ENCODE measurements around the gene GPR171.

Gene GPR171

GRCh38 chr3:151213881-151214280 is 10.9 kb upstream of the GPR171 start:
- TF ChIP-seq, protein P1, sequence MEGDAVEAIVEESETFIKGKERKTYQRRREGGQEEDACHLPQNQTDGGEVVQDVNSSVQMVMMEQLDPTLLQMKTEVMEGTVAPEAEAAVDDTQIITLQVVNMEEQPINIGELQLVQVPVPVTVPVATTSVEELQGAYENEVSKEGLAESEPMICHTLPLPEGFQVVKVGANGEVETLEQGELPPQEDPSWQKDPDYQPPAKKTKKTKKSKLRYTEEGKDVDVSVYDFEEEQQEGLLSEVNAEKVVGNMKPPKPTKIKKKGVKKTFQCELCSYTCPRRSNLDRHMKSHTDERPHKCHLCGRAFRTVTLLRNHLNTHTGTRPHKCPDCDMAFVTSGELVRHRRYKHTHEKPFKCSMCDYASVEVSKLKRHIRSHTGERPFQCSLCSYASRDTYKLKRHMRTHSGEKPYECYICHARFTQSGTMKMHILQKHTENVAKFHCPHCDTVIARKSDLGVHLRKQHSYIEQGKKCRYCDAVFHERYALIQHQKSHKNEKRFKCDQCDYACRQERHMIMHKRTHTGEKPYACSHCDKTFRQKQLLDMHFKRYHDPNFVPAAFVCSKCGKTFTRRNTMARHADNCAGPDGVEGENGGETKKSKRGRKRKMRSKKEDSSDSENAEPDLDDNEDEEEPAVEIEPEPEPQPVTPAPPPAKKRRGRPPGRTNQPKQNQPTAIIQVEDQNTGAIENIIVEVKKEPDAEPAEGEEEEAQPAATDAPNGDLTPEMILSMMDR (IDR thresholded peaks at IDR 0.05; ENCODE audit: insufficient read depth, missing control alignments), result no peak
- DNase-seq (ENCODE audit: insufficient read length, low spot score) (no peak), FAIRE-seq (no peak)

DNA sequence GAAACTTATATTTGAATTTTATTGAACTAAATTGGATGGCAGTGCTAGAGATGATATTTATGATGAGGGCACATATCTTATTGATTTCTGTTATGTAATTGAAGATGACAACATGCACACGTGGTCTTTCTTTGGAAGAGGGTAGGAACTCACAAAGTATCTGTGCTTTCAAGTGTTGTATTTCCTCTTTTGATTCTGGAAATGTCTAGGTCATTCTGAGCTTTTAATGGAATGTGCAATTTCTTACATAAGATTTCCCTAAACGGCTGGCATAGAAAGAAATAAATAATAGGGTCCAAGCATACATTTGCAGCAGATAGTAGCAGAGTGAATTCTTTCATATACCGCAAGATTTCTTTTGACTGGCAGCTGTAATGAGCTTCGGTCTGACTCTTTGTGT is 10.1 kb upstream of the GPR171 start:
- no peak for FAIRE-seq
- no peak for DNase-seq (ENCODE audit: insufficient read length, low spot score)
- TF ChIP-seq, protein P1 (IDR thresholded peaks at IDR 0.05; ENCODE audit: insufficient read depth, missing control alignments), result no peak

GRCh38 chr3:151210676-151211381 is 7.8 kb upstream of the GPR171 start:
- TF ChIP-seq, protein P1 (IDR thresholded peaks at IDR 0.05; ENCODE audit: insufficient read depth, missing control alignments), result no peak
- FAIRE-seq (no peak), DNase-seq (ENCODE audit: insufficient read length, low spot score) (no peak)

GRCh38 chr3:151209654-151210053 is 6.6 kb upstream of the GPR171 start:
- TF ChIP-seq, protein P1 (IDR thresholded peaks at IDR 0.05; ENCODE audit: insufficient read depth, missing control alignments), result no peak
- FAIRE-seq, result no peak
- DNase-seq (ENCODE audit: insufficient read length, low spot score), result no peak

DNA sequence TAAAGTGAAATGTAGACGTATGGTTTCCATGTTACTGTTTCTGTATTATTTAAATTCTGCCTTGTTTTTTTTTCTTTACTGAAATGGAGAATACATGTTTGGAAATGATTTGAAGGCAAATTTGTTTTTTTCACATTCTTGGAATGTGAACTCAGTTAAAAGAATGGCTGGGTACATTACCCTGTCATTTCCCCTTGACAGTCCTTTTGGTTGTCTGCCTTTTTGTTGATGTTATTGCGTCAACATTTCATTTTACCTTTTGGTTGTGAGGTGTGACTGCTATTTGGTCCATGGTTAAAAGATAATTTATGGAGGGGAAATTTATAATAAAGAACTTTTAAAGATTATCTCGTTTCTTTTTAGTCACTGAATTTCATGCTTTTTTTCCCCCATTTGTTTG is 3.2 kb upstream of the GPR171 start:
- TF ChIP-seq, protein P1 (IDR thresholded peaks at IDR 0.05; ENCODE audit: insufficient read depth, missing control alignments), result no peak
- DNase-seq (ENCODE audit: insufficient read length, low spot score) (no peak), FAIRE-seq (no peak)

DNA sequence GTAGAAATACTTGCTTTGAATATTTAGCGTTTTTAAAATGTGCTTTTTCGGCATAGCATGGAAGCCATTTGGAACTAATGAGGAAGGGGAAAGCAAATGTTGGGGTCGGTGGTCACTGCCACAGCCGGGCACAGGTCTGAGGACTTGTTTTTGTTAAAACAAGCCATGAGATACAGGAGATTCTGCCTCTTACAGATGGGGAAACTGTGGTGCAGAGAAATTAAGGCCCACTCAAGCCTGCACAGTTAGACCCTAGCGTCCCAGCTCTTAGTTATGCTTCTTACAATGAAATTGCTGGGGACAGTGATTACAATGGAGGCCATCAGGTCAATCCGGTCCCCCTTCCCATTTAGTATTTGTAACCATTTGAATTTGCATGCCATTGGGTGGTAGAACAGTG is 2.5 kb upstream of the GPR171 start:
- DNase-seq (ENCODE audit: insufficient read length, low spot score) (no peak), FAIRE-seq (no peak)
- TF ChIP-seq, protein P1 (IDR thresholded peaks at IDR 0.05; ENCODE audit: insufficient read depth, missing control alignments), result no peak

- TF ChIP-seq, protein P1 (IDR thresholded peaks at IDR 0.05; ENCODE audit: insufficient read depth, missing control alignments), result no peak
Observed at GRCh38 chr3:151204530-151205402, 1.8 kb upstream of the GPR171 start.

More at GRCh38 chr3:151204530-151205402, 1.8 kb upstream of the GPR171 start:
- FAIRE-seq (no peak), DNase-seq (ENCODE audit: insufficient read length, low spot score) (no peak)

All from D721Med (cell line).